Measurements from ENCODE around the gene MGAT4B. TPM values are rescaled to one million over a fixed set of nuclear protein-coding genes. Genes with fewer than 3 reads are reported as not detected.

MGAT4B gene
- total and polyA plus RNA-seq, 2 of the 13 experiments (the other 11 are each of a cell fraction or from before 2014, with no cell fraction given), result 93.5 to 130 TPM

DNA sequence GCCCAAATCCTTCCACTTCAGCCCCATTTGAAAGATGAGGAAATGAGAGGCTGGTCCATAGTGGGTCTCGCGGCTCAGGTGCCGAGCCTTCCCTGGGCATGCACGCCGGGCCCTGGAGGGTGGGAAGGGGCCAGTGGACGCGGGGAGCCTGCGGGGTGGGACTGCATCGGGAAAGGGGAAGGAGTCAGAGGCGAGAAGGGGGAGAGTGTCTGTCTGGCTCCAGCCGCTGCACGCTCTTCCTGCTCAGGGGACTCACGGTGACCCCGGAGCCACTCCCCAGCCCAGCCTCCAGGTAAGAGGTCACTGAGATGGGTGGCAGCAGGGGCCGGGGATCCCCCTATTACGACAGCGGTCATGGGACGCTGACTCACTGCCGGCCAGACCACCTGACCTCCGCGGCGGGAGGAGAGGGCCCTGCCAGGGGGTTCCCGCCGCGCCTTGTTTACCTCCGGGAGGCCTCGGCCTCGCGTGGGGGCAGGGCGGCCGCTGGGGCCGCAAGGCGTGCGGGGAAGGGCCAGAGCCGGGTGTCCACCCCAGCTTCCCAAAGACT, 12.2 kb upstream of the MGAT4B start (continued):
- TF ChIP-seq, protein P1, sequence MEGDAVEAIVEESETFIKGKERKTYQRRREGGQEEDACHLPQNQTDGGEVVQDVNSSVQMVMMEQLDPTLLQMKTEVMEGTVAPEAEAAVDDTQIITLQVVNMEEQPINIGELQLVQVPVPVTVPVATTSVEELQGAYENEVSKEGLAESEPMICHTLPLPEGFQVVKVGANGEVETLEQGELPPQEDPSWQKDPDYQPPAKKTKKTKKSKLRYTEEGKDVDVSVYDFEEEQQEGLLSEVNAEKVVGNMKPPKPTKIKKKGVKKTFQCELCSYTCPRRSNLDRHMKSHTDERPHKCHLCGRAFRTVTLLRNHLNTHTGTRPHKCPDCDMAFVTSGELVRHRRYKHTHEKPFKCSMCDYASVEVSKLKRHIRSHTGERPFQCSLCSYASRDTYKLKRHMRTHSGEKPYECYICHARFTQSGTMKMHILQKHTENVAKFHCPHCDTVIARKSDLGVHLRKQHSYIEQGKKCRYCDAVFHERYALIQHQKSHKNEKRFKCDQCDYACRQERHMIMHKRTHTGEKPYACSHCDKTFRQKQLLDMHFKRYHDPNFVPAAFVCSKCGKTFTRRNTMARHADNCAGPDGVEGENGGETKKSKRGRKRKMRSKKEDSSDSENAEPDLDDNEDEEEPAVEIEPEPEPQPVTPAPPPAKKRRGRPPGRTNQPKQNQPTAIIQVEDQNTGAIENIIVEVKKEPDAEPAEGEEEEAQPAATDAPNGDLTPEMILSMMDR (CRISPR knock-in tag; IDR thresholded peaks at IDR 0.05), result peak; percentile 22; the same call in 1 of the 2 replicates
- TF ChIP-seq FIP1L1 (IDR thresholded peaks at IDR 0.05; ENCODE audit: borderline replicate concordance, insufficient read depth, low read depth, low read length) (no peak), YEATS4 (CRISPR knock-in tag; IDR thresholded peaks at IDR 0.05; ENCODE audit: borderline replicate concordance) (peak; percentile 91), ZFP1 (CRISPR knock-in tag; IDR thresholded peaks at IDR 0.05) (peak; percentile 73), HNF4A (CRISPR knock-in tag; IDR thresholded peaks at IDR 0.05) (peak; percentile 74), HDAC1 (CRISPR knock-in tag; IDR thresholded peaks at IDR 0.05) (peak; percentile 96), LCORL (IDR thresholded peaks at IDR 0.05) (no peak), LCORL (CRISPR knock-in tag; IDR thresholded peaks at IDR 0.05) (peak; percentile 80), SCMH1 (CRISPR knock-in tag; IDR thresholded peaks at IDR 0.05; ENCODE audit: borderline replicate concordance) (no peak), ZNF891 (CRISPR knock-in tag; IDR thresholded peaks at IDR 0.05) (peak; percentile 75), HIVEP1 (CRISPR knock-in tag; IDR thresholded peaks at IDR 0.05) (peak; percentile 100), RCOR2 (CRISPR knock-in tag; IDR thresholded peaks at IDR 0.05) (0 out of 2 replicates have a peak, but pooled peaks have one; percentile 15), CEBPG (CRISPR knock-in tag; IDR thresholded peaks at IDR 0.05) (peak; percentile 92), NCOA2 (CRISPR knock-in tag; IDR thresholded peaks at IDR 0.05) (peak; percentile 81), JUNB (CRISPR knock-in tag; IDR thresholded peaks at IDR 0.05; ENCODE audit: borderline replicate concordance) (peak; percentile 97), ZBTB3 (CRISPR knock-in tag; IDR thresholded peaks at IDR 0.05; ENCODE audit: borderline replicate concordance, low read depth) (no peak)
- TF ChIP-seq, protein P2, sequence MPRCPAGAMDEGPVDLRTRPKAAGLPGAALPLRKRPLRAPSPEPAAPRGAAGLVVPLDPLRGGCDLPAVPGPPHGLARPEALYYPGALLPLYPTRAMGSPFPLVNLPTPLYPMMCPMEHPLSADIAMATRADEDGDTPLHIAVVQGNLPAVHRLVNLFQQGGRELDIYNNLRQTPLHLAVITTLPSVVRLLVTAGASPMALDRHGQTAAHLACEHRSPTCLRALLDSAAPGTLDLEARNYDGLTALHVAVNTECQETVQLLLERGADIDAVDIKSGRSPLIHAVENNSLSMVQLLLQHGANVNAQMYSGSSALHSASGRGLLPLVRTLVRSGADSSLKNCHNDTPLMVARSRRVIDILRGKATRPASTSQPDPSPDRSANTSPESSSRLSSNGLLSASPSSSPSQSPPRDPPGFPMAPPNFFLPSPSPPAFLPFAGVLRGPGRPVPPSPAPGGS (CRISPR knock-in tag; IDR thresholded peaks at IDR 0.05), result peak; percentile 100
- TF ChIP-seq, protein P3, sequence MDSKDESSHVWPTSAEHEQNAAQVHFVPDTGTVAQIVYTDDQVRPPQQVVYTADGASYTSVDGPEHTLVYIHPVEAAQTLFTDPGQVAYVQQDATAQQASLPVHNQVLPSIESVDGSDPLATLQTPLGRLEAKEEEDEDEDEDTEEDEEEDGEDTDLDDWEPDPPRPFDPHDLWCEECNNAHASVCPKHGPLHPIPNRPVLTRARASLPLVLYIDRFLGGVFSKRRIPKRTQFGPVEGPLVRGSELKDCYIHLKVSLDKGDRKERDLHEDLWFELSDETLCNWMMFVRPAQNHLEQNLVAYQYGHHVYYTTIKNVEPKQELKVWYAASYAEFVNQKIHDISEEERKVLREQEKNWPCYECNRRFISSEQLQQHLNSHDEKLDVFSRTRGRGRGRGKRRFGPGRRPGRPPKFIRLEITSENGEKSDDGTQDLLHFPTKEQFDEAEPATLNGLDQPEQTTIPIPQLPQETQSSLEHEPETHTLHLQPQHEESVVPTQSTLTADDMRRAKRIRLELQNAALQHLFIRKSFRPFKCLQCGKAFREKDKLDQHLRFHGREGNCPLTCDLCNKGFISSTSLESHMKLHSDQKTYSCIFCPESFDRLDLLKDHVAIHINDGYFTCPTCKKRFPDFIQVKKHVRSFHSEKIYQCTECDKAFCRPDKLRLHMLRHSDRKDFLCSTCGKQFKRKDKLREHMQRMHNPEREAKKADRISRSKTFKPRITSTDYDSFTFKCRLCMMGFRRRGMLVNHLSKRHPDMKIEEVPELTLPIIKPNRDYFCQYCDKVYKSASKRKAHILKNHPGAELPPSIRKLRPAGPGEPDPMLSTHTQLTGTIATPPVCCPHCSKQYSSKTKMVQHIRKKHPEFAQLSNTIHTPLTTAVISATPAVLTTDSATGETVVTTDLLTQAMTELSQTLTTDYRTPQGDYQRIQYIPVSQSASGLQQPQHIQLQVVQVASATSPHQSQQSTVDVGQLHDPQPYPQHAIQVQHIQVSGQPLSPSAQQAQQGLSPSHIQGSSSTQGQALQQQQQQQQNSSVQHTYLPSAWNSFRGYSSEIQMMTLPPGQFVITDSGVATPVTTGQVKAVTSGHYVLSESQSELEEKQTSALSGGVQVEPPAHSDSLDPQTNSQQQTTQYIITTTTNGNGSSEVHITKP (CRISPR knock-in tag; IDR thresholded peaks at IDR 0.05; ENCODE audit: low read depth), result peak; percentile 94
- TF ChIP-seq, protein P4, sequence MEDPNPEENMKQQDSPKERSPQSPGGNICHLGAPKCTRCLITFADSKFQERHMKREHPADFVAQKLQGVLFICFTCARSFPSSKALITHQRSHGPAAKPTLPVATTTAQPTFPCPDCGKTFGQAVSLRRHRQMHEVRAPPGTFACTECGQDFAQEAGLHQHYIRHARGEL (CRISPR knock-in tag; IDR thresholded peaks at IDR 0.05), result 0 out of 2 replicates have a peak, but pooled peaks have one; percentile 15
- TF ChIP-seq, protein P5, sequence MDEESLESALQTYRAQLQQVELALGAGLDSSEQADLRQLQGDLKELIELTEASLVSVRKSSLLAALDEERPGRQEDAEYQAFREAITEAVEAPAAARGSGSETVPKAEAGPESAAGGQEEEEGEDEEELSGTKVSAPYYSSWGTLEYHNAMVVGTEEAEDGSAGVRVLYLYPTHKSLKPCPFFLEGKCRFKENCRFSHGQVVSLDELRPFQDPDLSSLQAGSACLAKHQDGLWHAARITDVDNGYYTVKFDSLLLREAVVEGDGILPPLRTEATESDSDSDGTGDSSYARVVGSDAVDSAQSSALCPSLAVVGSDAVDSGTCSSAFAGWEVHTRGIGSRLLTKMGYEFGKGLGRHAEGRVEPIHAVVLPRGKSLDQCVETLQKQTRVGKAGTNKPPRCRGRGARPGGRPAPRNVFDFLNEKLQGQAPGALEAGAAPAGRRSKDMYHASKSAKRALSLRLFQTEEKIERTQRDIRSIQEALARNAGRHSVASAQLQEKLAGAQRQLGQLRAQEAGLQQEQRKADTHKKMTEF (CRISPR knock-in tag; IDR thresholded peaks at IDR 0.05), result peak; percentile 98

Data from HepG2 (cell line).